Neuronal stem cell (in vitro differentiated cells): Measurements from ENCODE around the gene GTF3C1.

Source experiments
- DNase-seq: peaks from one replicate; pipeline ENCODE4 v3.0.0-alpha.2; 2013; ENCODE audit warnings: low spot score
- H2AFZ ChIP-seq: one replicate; pipeline ENCODE4 v1.6.1; 2013; ENCODE audit warnings: mild to moderate bottlenecking, low read length, inconsistent platforms
- H2AK5ac ChIP-seq: 2 replicates; pipeline ENCODE4 v1.6.1; 2013; ENCODE audit warnings: low read depth, mild to moderate bottlenecking, inconsistent platforms, low read length, moderate library complexity, mixed read lengths
- H2BK120ac ChIP-seq: 2 replicates; pipeline ENCODE4 v1.6.1; 2013; ENCODE audit warnings: low read depth, mild to moderate bottlenecking, inconsistent platforms, low read length, moderate library complexity, mixed read lengths
- H2BK12ac ChIP-seq: one replicate; pipeline ENCODE4 v1.6.1; 2013; ENCODE audit warnings: low read length, inconsistent platforms
- H2BK15ac ChIP-seq: 2 replicates; pipeline ENCODE4 v1.6.1; 2013; ENCODE audit warnings: mild to moderate bottlenecking, low read length, inconsistent platforms, mixed read lengths
- H2BK5ac ChIP-seq: one replicate; pipeline ENCODE4 v1.6.1; 2013; ENCODE audit warnings: inconsistent platforms, mild to moderate bottlenecking, low read length, moderate library complexity
- H3K14ac ChIP-seq: one replicate; pipeline ENCODE4 v1.6.1; 2013; ENCODE audit warnings: low read length, inconsistent platforms
- H3K18ac ChIP-seq: 2 replicates; pipeline ENCODE4 v1.6.1; 2013; ENCODE audit warnings: low read length, inconsistent platforms
- H3K23ac ChIP-seq: 2 replicates; pipeline ENCODE4 v1.6.1; 2013; ENCODE audit warnings: low read depth, mild to moderate bottlenecking, mixed read lengths, low read length, inconsistent platforms; ENCODE audit not compliant: poor library complexity
- H3K27ac ChIP-seq: replicated peaks from 3 replicates; pipeline ENCODE4 v1.5.1; 2013; ENCODE audit warnings: low read length, inconsistent platforms
- H3K27me3 ChIP-seq, 3 experiments: 2 replicates each; pipeline ENCODE4 v1.6.1; 2013; ENCODE audit warnings: low read length in 3 of 3, mild to moderate bottlenecking in 2 of 3, inconsistent platforms in 1 of 3, low read depth in 1 of 3, mixed read lengths in 1 of 3, moderate library complexity in 1 of 3; ENCODE audit not compliant: control insufficient read depth in 3 of 3, insufficient read depth in 3 of 3
- H3K36me3 ChIP-seq, 2 donors: replicated peaks in 1 of 2; 2 replicates each; pipeline ENCODE4 v1.6.1; 2013; ENCODE audit warnings: low read length in 2 of 2; ENCODE audit not compliant: control insufficient read depth in 2 of 2, insufficient read depth in 2 of 2
- H3K4ac ChIP-seq: 2 replicates; pipeline ENCODE4 v1.6.1; 2013; ENCODE audit warnings: inconsistent platforms, mild to moderate bottlenecking, low read length, moderate library complexity
- H3K4me1 ChIP-seq, 2 donors: 1 replicate in 1 of 2; 2 replicates in 1 of 2; pipeline ENCODE4 v1.6.1; 2013; ENCODE audit warnings: low read length in 2 of 2, low read depth in 1 of 2; ENCODE audit not compliant: control insufficient read depth in 2 of 2, insufficient read depth in 1 of 2
- H3K4me2 ChIP-seq: one replicate; pipeline ENCODE4 v1.6.1; 2013; ENCODE audit warnings: mild to moderate bottlenecking, low read length, inconsistent platforms; ENCODE audit not compliant: insufficient read depth, poor library complexity, severe bottlenecking
- H3K4me3 ChIP-seq, 2 donors: 2 replicates each; pipeline ENCODE4 v1.5.1; 2013; ENCODE audit warnings: low read length in 2 of 2, mild to moderate bottlenecking in 2 of 2, inconsistent platforms in 1 of 2, moderate library complexity in 1 of 2
- H3K79me1 ChIP-seq: one replicate; pipeline ENCODE4 v1.6.1; 2013; ENCODE audit warnings: low read depth, mild to moderate bottlenecking, inconsistent platforms, low read length, moderate library complexity
- H3K9ac ChIP-seq: one replicate; pipeline ENCODE4 v1.6.1; 2013; ENCODE audit warnings: mild to moderate bottlenecking, low read depth, low read length, inconsistent platforms; ENCODE audit not compliant: poor library complexity
- H3K9me3 ChIP-seq, 2 donors: replicated peaks in 1 of 2; 2 replicates each; pipeline versions ENCODE3 to v1.6.1; 2013; ENCODE audit warnings: low read length in 2 of 2, mild to moderate bottlenecking in 2 of 2, inconsistent platforms in 1 of 2, low read depth in 1 of 2, mixed read lengths in 1 of 2, moderate library complexity in 1 of 2; ENCODE audit not compliant: control insufficient read depth in 2 of 2, insufficient read depth in 1 of 2
- H4K8ac ChIP-seq: one replicate; pipeline ENCODE4 v1.6.1; 2013; ENCODE audit warnings: low read depth, mild to moderate bottlenecking, inconsistent platforms, low read length, moderate library complexity
- H4K91ac ChIP-seq: one replicate; pipeline ENCODE4 v1.6.1; 2013; ENCODE audit warnings: low read length, low read depth, mild to moderate bottlenecking, inconsistent platforms; ENCODE audit not compliant: poor library complexity
- whole genome bisulfite sequencing, 2 donors: extraction: QIAGEN DNeasy Blood & Tissue Kit; methylation state at CpG; one replicate each; pipeline ENCODE4 v1.1.7; 2013; ENCODE audit warnings: missing lambda C conversion rate in 2 of 2, mixed read lengths in 1 of 2; ENCODE audit not compliant: insufficient read length in 2 of 2, insufficient replicate concordance in 1 of 2; ENCODE audit errors: extremely low coverage in 2 of 2; 5-methylcytosine and 5-hydroxymethylcytosine counted together

The GTF3C1 gene

DNA sequence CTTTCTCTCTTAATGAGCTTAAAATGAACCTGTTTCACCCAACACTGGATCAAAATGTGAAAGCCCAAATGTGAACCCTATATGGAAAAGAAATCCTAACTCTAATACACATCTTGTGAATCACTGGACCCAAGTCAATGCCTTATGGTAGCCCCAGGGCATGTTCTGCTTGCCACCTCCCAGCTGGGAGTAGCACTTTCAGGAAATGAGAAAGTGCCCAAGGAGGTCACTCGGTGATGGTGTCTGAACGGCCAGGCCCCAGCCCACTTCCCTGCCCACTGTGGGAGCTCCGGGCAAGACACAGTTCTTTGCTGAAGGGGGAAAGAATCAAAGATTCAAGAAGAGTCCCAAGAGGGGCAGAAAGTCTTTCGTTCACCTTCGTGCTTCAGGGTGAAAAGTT lies 46.1 kb downstream of the GTF3C1 start:
- Histone ChIP-seq H3K4me2 (no peak overlapping the region), H3K14ac (no peak overlapping the region), H2BK15ac (no peak overlapping the region), H2BK120ac (no peak overlapping the region), H2BK12ac (no peak overlapping the region), H3K27me3 (no peaks in the 10 kb centered on the region), H3K27ac (no peak overlapping the region), H3K18ac (no peak overlapping the region), H3K79me1 (no peaks in the 10 kb centered on the region), H4K91ac (no peak overlapping the region), H3K9ac (no peak overlapping the region), H2AK5ac (no peak overlapping the region), H3K23ac (no peak overlapping the region), H4K8ac (no peak overlapping the region), H3K9me3 (no peaks in the 10 kb centered on the region), H3K4me3 (no peak overlapping the region), H3K4me1 (no peaks in the 10 kb centered on the region), H3K4ac (no peak overlapping the region), H2BK5ac (no peak overlapping the region), H2AFZ (no peak overlapping the region), H3K36me3 (peaks cover 78 to 98% of the 10 kb centered on the region in 2 donors)
- no peak for DNase-seq
- no CpG with 5 or more reads among the region's 5 CpGs for WGBS, 2 donors

GRCh38 chr16:27500801-27501200 lies 48.9 kb downstream of the GTF3C1 start:
- Histone ChIP-seq H3K27ac (no peak overlapping the region), H2BK12ac (no peak overlapping the region), H3K79me1 (no peaks in the 10 kb centered on the region), H2BK120ac (no peak overlapping the region), H2AK5ac (no peak overlapping the region), H2AFZ (no peak overlapping the region), H3K27me3 (no peaks in the 10 kb centered on the region), H3K18ac (no peak overlapping the region), H3K4me3 (no peak overlapping the region), H2BK15ac (no peak overlapping the region), H3K9me3 (peaks cover 0 to 2% of the 10 kb centered on the region in 2 donors), H3K4ac (no peak overlapping the region), H2BK5ac (no peak overlapping the region), H3K4me1 (no peaks in the 10 kb centered on the region), H4K8ac (no peak overlapping the region), H3K23ac (no peak overlapping the region), H3K36me3 (peaks cover 71 to 100% of the 10 kb centered on the region in 2 donors), H3K9ac (no peak overlapping the region), H3K14ac (no peak overlapping the region), H3K4me2 (no peak overlapping the region), H4K91ac (no peak overlapping the region)
- DNase-seq = no peak
- no CpG with 5 or more reads among the region's 3 CpGs for WGBS, 2 donors

GRCh38 chr16:27499659-27500055 lies 50.1 kb downstream of the GTF3C1 start:
- Histone ChIP-seq H2BK15ac (no peak overlapping the region), H3K27ac (no peak overlapping the region), H2AFZ (no peak overlapping the region), H3K4me3 (no peak overlapping the region), H3K23ac (peak overlapping the region; percentile 32), H2BK120ac (no peak overlapping the region), H3K14ac (no peak overlapping the region), H3K4ac (no peak overlapping the region), H3K27me3 (no peaks in the 10 kb centered on the region), H4K91ac (no peak overlapping the region), H4K8ac (no peak overlapping the region), H3K79me1 (no peaks in the 10 kb centered on the region), H2BK12ac (no peak overlapping the region), H3K18ac (no peak overlapping the region), H3K9ac (no peak overlapping the region), H3K9me3 (peaks cover 0 to 2% of the 10 kb centered on the region in 2 donors), H3K4me1 (no peaks in the 10 kb centered on the region), H2BK5ac (no peak overlapping the region), H3K36me3 (peaks cover 70 to 100% of the 10 kb centered on the region in 2 donors), H3K4me2 (no peak overlapping the region), H2AK5ac (no peak overlapping the region)
- DNase-seq = no peak
- WGBS, 2 donors = no CpG with 5 or more reads among the region's 9 CpGs

- no peak overlapping the region for H3K14ac ChIP-seq
- H3K18ac ChIP-seq = no peak overlapping the region
- H3K4ac ChIP-seq = no peak overlapping the region
- no peak overlapping the region for H2AFZ ChIP-seq
- H3K27ac ChIP-seq = no peak overlapping the region
- no peak overlapping the region for H2BK12ac ChIP-seq
- H4K91ac ChIP-seq = no peak overlapping the region
- H3K9ac ChIP-seq = peak overlapping the region; percentile 61
- DNase-seq = no peak
- H3K79me1 ChIP-seq = no peaks in the 10 kb centered on the region
- H3K4me2 ChIP-seq = no peak overlapping the region
- no peak overlapping the region for H2AK5ac ChIP-seq
- H2BK15ac ChIP-seq = no peak overlapping the region
- H4K8ac ChIP-seq = no peak overlapping the region
- H3K9me3 ChIP-seq = peaks cover 0 to 2% of the 10 kb centered on the region in 2 donors
- H3K27me3 ChIP-seq = no peaks in the 10 kb centered on the region
- WGBS, 2 donors = no CpG with 5 or more reads among the region's 14 CpGs
- no peak overlapping the region for H3K4me3 ChIP-seq
- no peak overlapping the region for H2BK120ac ChIP-seq
- H3K4me1 ChIP-seq = no peaks in the 10 kb centered on the region
- H2BK5ac ChIP-seq = no peak overlapping the region
- H3K23ac ChIP-seq = no peak overlapping the region
- peaks cover 69 to 100% of the 10 kb centered on the region in 2 donors for H3K36me3 ChIP-seq
These were observed 50.6 kb downstream of the GTF3C1 start for GRCh38 chr16:27498916-27499658.
